SHP77 treated with DMSO at 0.1 percent for 48 hours (cell line): Measurements from ENCODE around the gene AIMP1.

ENCODE experiments used
- DNase-seq: peaks from one replicate; lab custom pipeline; 2025; lab: John Stamatoyannopoulos, UW

AIMP1 gene

DNA sequence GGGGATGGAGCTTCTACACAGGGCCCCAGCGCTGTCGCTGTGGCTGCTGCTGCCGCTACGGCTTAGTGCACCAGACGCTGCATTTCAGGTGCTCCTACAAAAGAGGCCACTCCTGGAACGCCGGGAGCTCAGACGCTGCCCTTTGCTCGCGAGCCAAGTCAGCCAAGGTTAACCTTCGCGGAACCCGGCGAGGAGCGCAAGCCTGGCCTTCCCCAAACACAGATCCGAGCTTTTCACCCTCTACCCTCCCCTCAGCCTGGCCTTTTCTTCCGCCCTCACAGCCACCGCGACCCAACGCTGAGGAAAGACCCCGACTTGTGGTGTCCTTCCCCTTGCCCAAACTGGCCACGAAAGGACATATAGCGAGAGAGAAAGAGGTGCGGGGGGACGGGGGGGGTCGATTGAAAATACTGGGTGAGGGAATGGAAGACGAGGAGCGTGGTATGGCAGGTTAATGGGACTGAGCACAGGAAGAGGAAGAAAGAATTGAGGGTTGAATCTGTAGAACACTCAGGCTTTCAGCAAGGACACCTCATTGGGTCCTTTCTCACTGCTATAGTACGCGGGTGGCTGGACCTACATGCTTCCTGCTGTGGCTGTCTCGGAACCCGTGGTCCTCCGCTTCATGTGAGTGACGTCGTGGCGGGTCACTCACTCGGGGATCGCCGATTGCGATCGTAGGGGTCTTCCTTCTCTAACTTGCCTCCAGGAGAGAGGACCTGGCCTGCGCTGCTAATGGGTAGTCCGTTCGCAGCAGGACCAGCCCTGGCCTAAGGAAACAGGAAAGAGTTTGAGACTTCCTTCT, at the start of gene AIMP1, which contains the start of gene TBCK:
TSS of gene AIMP1 (plus strand) at position 583 of the 805 bp plus-strand sequence. CDS start 8,460 bp downstream, outside the sequence.
TSS of gene TBCK (minus strand) at position 242 of the 805 bp plus-strand sequence. CDS start 7,249 bp downstream, outside the sequence.
- DNase-seq, result peak; percentile 42

DNA sequence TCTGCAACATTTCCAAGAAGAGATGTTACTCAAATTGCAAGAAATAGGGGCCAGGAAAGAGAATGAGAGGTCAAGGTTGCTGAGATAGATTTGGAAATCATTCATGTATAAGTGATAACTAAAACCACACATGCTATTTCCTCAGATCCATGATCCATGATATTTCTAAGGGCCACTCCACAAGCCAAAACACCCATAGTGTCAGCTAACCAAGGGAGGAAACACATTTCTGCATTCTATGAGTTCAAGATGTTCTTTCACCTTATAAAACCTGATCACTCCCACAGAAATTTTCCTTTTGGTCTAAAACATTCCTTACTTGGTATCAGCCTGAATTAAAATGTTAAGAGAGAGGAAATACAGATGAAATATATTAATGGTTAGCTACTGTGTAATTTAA, 47.6 kb upstream of the AIMP1 start:
- no peak for DNase-seq

DNA sequence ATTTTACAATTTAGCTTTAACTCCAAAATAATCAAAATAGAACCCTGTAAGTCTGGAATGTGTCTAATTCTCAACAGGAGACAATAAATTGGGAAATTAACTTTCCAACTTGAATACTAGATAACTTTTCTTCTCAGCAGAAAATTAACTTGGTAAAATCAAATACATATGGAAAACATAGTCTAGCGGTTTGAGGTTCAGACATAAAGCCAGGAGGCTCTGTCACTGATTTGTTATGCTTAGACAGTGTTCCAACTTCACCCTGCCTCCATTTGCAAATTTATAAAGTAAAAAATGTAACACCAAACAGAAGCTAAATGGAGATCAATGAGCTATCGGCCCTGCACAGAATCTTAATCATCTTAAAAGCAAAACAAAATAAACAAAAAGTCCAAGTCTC, 46.6 kb upstream of the AIMP1 start:
- DNase-seq, result no peak

DNA sequence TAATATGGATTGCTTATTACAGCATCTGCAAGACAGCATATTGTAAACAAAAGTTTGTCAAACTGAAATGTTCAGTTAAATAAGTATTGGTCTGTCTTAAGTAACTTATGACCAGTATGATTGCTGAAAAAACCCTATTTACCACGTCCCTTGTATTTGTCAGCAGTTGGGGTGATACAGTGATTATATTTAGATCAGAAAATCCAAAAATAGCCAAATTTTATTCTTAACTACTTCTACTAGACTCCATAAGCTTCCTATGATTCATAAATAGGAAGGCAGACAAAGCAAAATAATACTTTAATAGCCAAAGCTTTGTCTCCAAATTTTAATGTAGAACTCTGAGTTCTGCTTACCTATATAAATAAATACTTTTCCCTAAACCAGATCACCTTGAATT, 45.6 kb upstream of the AIMP1 start:
- DNase-seq, result no peak

DNA sequence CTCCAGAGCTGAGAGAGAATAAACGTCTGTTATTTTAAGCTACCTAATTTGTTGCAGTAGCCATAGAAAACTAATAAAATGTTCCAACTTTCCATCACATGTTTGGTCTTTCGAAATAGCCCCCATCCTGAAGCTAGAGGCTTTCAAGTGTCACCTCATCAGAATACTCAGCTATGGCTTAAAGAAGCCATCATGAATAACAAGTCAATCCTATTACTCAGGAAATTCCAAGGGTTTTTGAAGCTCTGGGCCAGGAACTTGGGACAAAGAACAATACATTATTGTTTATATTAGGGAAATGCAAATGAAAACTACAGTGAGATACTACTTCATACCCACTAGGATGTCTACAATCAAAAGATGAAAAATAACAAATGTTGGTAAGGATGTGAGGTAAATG, 42.5 kb upstream of the AIMP1 start:
- no peak for DNase-seq

DNA sequence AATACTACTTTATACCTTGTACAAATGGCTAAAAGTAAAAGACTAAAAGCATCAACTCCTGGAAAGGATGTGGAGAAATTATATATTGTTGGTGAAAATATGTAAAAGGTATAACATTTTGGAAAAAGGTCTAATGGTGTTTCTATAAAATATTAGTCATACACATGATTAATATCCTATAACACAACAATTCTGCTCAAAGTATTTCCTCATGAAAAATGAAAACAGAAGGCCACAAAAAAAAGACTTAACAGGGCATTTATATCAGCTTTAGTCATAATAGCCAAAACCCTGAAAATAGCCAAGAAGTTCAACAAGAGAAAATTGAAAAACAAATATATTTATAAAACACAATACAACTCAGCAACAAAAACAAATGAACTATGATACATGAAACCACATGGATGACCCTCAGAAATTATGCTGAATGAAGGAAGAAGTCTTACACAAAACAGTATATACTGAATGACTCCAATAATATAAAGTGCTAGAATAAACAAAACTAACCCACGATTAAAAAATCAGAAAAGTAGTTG, 39.1 kb upstream of the AIMP1 start:
- DNase-seq, result no peak

DNA sequence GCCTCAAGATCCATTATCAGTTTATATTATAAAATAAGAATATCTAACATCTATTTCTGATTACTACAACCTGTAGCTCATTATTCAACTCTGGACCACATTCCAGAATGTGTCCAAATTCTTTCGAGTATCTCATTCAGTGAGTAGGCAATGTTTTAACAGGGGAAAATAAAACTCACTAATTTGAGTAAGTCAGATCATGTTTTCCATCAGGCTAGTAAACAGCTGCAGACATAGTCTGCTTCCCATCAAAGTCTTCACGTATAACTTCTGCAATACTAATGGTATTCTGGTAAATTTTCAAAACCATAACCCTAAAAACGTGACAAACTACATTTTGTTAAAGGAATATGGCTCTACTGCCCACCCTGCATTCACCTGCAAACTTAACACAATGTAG, 32.1 kb upstream of the AIMP1 start:
- no peak for DNase-seq

DNA sequence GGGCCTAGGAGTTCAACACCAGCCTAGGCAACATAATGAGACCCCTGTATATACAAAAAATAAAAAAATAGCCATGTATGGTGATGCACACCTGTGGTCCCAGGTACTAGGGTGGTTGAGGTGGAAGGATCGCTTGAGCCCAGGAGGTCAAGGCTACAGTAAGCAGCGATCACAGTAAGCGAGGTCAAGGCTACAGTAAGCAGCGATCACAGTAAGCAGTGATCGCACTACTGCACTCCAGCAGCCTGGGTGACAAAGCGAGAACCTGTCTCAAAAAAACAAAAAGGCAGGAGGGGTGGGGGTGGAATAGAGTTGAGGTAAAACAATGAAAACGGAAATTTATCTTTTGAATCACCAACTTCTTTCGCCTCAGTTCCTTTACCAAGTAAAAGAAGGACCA, 29.7 kb upstream of the AIMP1 start:
- no peak for DNase-seq

DNA sequence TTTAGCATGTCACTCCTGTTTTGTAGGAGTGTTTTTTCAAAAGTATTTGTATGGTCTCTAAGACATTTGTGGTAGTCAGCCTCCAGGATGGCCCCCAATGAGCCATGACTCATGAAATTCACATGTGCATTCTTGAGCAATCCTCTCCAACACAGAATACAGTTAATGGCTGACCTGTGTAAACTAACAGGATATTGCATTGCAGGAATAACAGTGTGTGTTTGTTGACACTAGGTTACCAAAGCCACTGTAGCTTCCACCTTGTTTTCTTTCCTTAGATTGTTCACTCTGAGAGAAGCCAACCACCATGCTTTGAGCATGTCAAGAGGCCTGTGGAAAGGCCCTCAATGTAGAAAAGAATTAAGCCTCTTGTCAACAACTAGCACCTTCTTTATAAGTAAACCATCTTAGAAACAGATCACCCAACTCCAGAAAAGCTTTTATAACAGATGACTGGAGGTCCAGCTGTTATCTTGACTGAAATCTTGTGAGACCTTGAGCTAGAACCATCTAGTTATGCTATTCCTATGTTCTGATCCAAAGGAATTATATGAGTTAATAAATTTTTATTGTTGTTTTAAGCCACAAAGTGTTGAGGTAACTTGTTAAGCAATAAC, 28.9 kb upstream of the AIMP1 start:
- DNase-seq, result no peak

DNA sequence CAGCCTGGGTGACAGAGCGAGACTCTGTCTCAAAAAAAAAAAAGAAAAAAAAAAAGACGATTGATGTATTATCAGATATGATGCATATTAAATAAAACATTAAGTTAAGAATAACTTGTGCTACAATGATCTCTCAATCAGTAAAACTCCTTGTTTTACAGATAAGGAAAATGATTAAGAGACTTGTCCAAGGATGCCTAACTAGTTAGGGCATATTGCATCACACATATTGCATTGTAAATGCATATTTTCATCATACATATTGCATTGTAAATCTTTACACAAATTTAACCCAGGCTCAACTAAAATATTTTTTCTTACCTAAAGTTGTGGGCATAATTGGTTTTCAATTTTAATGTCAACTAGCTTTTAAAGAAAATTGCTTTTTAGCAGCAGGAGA, 26.6 kb upstream of the AIMP1 start:
- no peak for DNase-seq

DNA sequence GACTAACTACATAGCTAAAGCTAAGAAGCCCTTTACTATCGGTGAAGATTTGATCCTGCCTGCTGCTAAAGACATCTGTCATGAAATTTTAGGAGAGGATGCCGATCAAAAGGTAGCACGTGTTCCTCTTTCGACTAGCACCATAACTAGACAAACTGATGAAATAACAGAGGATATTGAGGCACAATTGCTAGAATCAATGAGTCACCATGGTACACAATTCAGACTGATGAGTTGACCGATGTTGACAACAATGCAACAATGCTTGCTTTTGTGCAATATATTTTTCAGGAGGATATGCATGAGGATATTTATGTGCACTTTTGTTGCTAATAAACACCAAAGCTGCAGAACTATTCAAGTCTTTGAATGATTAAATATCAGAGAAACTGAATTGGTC, 24.7 kb upstream of the AIMP1 start:
- no peak for DNase-seq

DNA sequence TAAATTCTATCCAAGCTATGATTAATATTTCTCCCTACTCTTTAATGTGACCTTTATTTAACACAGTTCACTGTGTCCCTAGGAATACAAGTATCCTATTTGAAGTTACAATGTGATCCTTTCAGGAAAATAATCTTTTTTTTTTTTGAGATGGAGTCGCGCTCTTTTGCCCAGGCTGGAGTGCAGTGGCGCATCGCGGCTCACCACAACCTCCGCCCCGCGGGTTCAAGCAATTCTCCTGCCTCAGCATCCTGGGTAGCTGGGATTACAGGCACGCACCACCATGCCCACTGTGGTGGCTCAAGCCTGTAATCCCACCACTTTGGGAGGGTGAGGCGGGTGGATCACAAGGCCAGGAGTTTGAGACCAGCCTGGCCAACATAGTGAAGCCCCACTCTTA, 22.3 kb upstream of the AIMP1 start:
- no peak for DNase-seq

DNA sequence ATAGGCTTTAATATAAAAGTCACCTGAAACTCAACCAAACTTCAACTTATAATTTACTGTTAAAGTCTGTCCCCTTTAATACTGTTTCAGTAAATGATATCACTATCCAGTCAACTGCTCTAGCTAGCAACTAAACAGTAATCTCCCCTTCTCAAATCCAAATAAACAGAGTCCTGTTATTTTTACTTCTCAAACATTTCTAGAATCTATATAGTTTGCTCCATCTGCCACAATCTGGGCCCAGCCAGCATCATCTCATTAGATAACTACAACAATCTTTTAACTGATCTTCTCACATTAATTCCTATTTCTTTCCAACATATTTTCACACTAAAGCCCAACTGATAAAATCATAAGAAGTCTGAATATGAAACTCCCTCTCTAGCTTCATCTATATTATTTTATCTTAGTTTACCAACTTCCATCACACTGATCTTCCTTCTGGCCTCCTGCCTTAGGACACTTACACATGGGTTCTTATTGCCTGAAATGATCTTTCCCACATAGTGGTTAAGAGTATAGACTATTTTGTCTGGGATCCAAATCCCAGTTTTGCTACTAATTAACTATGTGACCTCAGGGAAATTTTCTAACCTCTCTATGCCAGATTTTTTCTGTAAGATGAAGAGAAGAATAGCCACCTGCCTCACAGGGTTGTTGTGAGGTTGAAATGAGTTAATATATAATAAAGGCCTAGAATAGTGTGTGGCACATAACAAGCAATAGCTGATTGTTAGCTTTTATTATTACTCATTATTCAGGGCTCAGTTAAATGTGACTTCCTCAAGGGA, 18.9 kb upstream of the AIMP1 start:
- DNase-seq, result no peak

DNA sequence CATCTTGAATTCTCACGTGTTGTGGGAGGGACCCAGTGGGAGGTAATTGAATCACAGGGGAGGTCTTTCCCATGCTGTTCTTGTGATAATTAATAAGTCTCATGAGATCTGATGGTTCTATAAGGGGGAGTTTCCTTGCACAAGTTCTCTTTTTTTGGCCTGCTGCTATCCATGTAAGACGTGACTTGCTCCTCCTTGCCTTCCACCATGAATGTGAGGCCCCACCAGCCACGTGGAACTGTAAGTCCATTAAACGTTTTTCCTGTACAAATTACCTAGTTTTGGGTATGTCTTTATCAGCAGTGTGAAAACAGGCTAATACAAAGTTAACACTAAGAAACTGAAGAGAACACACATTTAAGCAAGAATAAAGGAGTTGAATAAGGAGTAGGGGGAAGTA, 16.4 kb upstream of the AIMP1 start:
- no peak for DNase-seq

DNA sequence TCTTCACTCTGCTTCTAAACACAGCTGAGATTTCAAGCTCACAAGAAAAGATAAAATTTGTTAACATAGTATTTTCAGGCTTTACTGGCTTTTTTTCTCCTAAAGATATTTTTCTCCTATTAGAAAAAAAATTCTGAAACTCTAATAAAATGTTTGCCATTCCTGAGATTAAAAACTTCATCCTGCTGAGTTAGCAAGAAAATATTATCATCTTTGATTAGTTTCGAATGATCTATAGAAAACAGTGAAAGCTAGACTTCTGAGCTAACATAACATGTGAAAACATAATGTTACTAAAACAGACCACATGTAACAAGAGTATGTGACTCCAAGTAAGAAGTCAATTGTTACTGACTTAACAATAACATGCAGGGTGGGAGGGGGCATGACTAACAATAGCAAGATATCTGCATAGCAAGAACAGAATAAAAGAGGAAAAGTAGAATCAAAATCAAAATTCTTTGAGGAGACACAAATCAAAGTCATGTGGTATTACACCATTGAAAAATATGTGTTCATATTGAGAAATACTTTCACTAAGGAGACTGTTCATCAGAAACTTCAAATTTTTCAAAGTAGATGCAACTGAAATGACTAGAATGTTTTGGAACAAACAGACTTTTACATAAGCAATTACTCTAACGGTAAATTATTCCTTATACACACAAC, 14.8 kb upstream of the AIMP1 start:
- no peak for DNase-seq

DNA sequence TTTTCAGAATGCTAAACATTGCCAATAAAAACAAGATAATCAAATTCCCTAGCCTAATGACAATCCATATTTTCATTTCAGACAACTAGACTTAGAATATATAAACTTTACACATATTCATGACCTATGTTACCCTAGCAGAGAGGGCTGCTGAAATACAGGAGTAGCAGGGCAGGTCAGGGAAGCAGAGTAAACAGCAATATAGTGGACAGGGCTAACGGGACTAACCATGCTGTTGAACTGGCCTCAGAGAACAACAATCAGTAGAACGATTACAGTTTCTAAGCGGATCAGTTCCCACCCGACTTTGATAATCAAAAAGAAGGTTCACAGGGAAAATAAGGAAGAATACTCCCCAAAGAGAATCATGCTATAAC, 14.3 kb upstream of the AIMP1 start:
- DNase-seq, result no peak

DNA sequence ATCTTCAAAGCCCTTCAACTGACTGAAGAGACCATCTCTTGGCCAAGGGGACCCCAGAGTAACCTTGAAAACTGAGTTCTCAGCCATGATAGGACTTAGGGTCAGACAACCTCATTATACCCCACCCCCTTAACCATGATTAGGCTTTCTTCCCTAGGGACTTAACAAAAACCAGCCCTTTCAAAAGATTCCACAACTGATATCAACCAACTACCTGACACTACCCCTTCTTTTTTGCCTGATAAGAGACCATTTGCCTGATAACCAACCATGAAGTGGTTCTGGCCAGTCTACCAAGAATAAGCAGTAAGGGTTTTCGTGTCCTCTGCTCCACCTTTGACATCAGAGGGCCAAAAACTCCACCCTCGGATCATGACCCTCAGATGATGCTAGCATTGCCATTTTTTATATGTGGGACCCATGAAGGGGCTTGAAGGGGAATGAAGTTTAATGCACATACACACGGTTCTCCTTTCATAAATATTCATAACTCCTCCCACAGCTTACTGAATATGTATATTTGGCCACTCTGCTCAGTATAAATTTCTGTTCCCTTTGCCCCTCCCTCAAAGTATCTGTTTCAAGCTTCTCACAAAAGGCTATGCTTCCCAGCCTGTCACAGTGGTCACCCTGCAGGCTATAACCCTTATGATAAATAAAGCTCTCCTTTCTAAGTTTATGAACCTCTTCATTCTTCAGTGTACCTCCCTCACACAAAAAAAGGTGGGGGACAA, 12.6 kb upstream of the AIMP1 start:
- DNase-seq, result no peak

DNA sequence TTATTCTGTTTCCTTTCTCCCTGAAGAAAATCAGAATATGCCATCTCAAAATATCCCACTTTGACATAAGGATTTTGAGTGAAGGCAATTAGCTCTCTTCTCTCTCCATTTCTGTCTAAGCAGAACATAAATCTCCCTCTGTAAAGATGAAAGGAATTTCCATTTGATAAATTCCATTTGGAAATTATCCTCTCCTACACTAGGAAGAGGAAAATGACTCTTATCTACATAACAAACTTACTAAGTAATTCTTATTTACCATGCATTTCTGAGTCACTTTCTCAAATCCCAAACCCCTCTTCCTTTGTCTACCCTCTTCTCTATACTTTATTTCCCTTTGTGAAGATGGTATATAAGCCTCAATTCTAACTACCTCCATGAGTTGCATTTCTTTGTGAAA, 11.7 kb upstream of the AIMP1 start:
- no peak for DNase-seq

DNA sequence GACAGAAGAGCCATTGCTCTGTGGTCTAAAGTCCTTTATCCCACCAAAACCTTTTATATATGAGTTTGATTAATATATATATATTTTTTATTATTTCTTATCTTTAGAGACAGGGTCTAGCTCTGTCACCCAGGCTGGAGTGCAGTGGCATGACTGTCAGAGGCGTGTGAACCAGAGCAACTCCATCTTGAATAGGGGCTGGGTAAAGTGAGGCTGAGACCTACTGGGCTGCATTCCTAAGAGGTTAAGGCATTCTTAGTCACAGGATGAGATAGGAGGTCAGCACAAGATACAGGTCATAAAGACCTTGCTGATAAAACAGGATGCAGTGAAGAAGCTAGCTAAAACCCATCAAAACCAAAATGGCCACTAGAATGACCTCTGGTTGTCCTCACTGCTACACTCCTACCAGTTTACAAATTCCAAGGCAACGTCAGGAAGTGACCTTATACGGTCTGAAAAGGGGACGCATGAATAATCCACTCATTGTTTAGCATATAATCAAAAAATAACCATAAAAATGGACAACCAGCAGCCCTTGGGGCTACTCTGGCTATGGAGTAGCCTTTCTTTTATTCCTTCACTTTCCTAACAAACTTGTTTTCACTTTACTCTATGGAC, 10.8 kb upstream of the AIMP1 start:
- no peak for DNase-seq

DNA sequence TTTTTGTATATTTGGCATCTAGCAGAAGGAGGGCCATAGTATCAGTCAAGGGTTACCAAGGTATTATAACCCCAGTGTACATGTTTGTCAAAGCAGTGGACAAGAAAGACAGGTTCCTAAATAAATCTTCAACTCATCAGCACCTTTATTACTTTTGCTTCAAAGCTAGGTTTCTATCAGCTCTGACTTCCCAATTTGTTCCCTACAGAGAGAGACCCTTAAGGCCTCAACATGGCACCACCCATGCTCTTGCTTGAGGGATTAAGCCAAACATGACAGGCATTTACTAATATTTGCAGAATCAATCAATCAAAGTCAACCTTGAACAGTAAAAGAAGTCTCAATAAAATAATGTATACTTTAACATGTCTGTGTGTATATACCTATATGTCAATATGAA, 9.8 kb upstream of the AIMP1 start:
- DNase-seq, result no peak

DNA sequence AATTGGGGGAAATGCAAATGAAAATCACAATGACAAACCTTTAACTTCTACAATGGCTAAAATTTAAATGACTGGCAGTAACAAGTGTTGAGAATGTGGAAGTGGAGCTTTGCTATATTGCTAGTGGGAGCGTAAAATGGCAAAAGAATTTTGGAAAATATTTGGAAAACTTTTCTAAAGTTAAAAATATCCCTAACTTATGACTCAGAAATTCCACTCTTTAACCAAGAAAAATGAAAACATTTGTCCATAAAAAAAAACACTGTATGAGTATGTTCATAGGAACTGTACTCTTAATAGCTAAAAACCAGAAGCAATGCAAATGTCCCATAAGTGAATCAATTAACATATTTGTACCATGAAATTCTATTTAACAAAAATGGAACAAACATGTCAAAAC, 4.0 kb upstream of the AIMP1 start:
- no peak for DNase-seq
